Neural cell (in vitro differentiated cells): Measurements from ENCODE around the gene UBE2L3.

ENCODE experiments used
- POLR2AphosphoS5 ChIP-seq: IDR thresholded peaks from 2 replicates; pipeline ENCODE4 v1.6.1; 2012
- TF ChIP-seq, protein P1 (sequence below): fragments of 450-650 bp; IDR thresholded peaks from 2 replicates; pipeline ENCODE4 v1.5.1; 2014; ENCODE audit warnings: antibody characterized with exemption, mild to moderate bottlenecking, moderate library complexity; ENCODE audit not compliant: poor library complexity, severe bottlenecking
- TF ChIP-seq, protein P2 (sequence below): IDR thresholded peaks from 2 replicates; pipeline ENCODE4 v1.6.1; 2012; ENCODE audit warnings: borderline replicate concordance

DNA sequence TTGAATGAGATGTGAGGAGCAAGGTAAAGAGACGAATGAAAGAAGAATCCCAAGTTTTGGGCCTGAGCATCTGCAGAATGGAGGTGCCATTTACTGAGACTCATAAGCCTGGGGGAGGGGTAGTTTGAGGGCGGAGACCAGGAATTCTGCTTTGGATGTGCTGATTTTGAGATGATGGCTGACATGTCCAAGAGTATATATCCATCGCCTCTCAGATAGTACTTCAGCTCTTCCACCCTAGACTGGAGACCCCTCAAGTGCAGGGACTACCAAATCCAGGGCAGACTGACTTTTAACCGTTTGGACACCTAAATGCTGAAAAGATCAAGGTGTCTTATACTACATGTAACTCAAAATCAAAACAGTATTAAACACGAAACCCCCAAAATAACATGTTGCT is 73.3 kb downstream of the UBE2L3 start:
- TF ChIP-seq, protein P1, sequence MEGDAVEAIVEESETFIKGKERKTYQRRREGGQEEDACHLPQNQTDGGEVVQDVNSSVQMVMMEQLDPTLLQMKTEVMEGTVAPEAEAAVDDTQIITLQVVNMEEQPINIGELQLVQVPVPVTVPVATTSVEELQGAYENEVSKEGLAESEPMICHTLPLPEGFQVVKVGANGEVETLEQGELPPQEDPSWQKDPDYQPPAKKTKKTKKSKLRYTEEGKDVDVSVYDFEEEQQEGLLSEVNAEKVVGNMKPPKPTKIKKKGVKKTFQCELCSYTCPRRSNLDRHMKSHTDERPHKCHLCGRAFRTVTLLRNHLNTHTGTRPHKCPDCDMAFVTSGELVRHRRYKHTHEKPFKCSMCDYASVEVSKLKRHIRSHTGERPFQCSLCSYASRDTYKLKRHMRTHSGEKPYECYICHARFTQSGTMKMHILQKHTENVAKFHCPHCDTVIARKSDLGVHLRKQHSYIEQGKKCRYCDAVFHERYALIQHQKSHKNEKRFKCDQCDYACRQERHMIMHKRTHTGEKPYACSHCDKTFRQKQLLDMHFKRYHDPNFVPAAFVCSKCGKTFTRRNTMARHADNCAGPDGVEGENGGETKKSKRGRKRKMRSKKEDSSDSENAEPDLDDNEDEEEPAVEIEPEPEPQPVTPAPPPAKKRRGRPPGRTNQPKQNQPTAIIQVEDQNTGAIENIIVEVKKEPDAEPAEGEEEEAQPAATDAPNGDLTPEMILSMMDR: no peak
- TF ChIP-seq, protein P2, sequence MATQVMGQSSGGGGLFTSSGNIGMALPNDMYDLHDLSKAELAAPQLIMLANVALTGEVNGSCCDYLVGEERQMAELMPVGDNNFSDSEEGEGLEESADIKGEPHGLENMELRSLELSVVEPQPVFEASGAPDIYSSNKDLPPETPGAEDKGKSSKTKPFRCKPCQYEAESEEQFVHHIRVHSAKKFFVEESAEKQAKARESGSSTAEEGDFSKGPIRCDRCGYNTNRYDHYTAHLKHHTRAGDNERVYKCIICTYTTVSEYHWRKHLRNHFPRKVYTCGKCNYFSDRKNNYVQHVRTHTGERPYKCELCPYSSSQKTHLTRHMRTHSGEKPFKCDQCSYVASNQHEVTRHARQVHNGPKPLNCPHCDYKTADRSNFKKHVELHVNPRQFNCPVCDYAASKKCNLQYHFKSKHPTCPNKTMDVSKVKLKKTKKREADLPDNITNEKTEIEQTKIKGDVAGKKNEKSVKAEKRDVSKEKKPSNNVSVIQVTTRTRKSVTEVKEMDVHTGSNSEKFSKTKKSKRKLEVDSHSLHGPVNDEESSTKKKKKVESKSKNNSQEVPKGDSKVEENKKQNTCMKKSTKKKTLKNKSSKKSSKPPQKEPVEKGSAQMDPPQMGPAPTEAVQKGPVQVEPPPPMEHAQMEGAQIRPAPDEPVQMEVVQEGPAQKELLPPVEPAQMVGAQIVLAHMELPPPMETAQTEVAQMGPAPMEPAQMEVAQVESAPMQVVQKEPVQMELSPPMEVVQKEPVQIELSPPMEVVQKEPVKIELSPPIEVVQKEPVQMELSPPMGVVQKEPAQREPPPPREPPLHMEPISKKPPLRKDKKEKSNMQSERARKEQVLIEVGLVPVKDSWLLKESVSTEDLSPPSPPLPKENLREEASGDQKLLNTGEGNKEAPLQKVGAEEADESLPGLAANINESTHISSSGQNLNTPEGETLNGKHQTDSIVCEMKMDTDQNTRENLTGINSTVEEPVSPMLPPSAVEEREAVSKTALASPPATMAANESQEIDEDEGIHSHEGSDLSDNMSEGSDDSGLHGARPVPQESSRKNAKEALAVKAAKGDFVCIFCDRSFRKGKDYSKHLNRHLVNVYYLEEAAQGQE: no peak
- TF ChIP-seq POLR2AphosphoS5: no peak
